H1 (cell line): ENCODE results near the gene RAB25. TPM values are rescaled to one million over a fixed set of nuclear protein-coding genes. Genes with fewer than 3 reads are reported as not detected.

Source experiments
- CEBPB ChIP-seq: IDR thresholded peaks from 2 replicates; pipeline ENCODE4 v1.6.1; 2012; ENCODE audit warnings: low read depth, low read length
- CHD2 ChIP-seq: IDR thresholded peaks from 2 replicates; pipeline ENCODE4 v1.6.1; 2012; ENCODE audit warnings: low read length, improper control_type of control experiment
- EGR1 ChIP-seq: IDR thresholded peaks from 2 replicates; pipeline ENCODE4 v1.6.1; 2011; ENCODE audit warnings: low read depth, low read length, borderline replicate concordance
- EP300 ChIP-seq, 2 experiments: IDR thresholded peaks; 1 replicate in 1 of 2; 2 replicates in 1 of 2; pipeline ENCODE4 v1.6.1; 2011 to 2012; ENCODE audit warnings: low read depth in 2 of 2, low read length in 2 of 2, mild to moderate bottlenecking in 2 of 2, borderline replicate concordance in 1 of 2, inconsistent platforms in 1 of 2, moderate library complexity in 1 of 2
- FOSL1 ChIP-seq: IDR thresholded peaks from 2 replicates; pipeline ENCODE4 v1.6.1; 2011; ENCODE audit warnings: mild to moderate bottlenecking, low read depth, low read length, moderate library complexity; ENCODE audit not compliant: insufficient read depth
- JUND ChIP-seq: IDR thresholded peaks from 2 replicates; pipeline ENCODE4 v1.6.1; 2011; ENCODE audit warnings: mild to moderate bottlenecking, improper control_type of control experiment, low read length
- PHF8 ChIP-seq: fragments of 200-600 bp; sonication (generic); conservative IDR thresholded peaks from 2 replicates; pipeline ENCODE4 v1.7.1; 2012; ENCODE audit warnings: low read depth, mild to moderate bottlenecking, inconsistent platforms, low read length, moderate library complexity
- POLR2A ChIP-seq, 2 experiments: IDR thresholded peaks; 1 replicate in 1 of 2; 2 replicates in 1 of 2; pipeline ENCODE4 v1.6.1; 2011; ENCODE audit warnings: low read depth in 2 of 2, low read length in 2 of 2, mild to moderate bottlenecking in 2 of 2; ENCODE audit errors: control extremely low read depth in 1 of 2
- RBBP5 ChIP-seq: IDR thresholded peaks from 2 replicates; pipeline ENCODE4 v1.7.1; 2012; ENCODE audit warnings: low read depth, mild to moderate bottlenecking, inconsistent platforms, low read length, moderate library complexity, borderline replicate concordance
- SAP30 ChIP-seq: fragments of 300-600 bp; sonication (generic); IDR thresholded peaks from 2 replicates; pipeline ENCODE4 v1.7.1; 2012; ENCODE audit warnings: low read length, moderate library complexity, mild to moderate bottlenecking, inconsistent platforms; ENCODE audit not compliant: insufficient read depth, insufficient replicate concordance
- SIN3A ChIP-seq, 2 experiments: IDR thresholded peaks in 1 of 2; conservative IDR thresholded peaks in 1 of 2; 2 replicates each; pipeline ENCODE4 v1.6.1; 2011 to 2012; ENCODE audit warnings: low read length in 2 of 2, improper control_type of control experiment in 1 of 2, low read depth in 1 of 2, mild to moderate bottlenecking in 1 of 2
- SIX5 ChIP-seq: IDR thresholded peaks from 2 replicates; pipeline ENCODE4 v1.6.1; 2011; ENCODE audit warnings: mild to moderate bottlenecking, low read depth, low read length
- SP1 ChIP-seq: IDR thresholded peaks from 2 replicates; pipeline ENCODE4 v1.6.1; 2011; ENCODE audit warnings: low read depth, low read length
- TAF1 ChIP-seq: IDR thresholded peaks from 2 replicates; pipeline ENCODE4 v1.6.1; 2011; ENCODE audit warnings: mild to moderate bottlenecking, low read depth, low read length
- TBP ChIP-seq: IDR thresholded peaks from 2 replicates; pipeline ENCODE4 v1.6.1; 2011; ENCODE audit warnings: low read depth, low read length, improper control_type of control experiment
- polyA plus RNA-seq, 7 experiments: library from polyadenylated mRNA; depleted of rRNA in 3 of 7; stranded (reverse) in 5 of 7; unstranded in 2 of 7; fragments of >200 nt in 5 of 7; fragments of 200-250 nt in 2 of 7; gene quantifications; 1 replicate in 5 of 7; 2 replicates in 1 of 7; 4 replicates in 1 of 7; pipeline versions ENCODE4 v1.2.1 to v1.2.3, GENCODE V29; 2011 to 2013; ENCODE audit warnings: missing spikeins in 2 of 7, mixed read lengths in 2 of 7
- total RNA-seq: library from RNA; stranded (reverse); fragmentation: NEBNext Ultra II Directional; extraction: Animal tissue kit (Norgen Biotek cat#: 25700); gene quantifications from 2 replicates; pipeline ENCODE4 v1.2.1, GENCODE V29; 2021
- TF ChIP-seq, protein P1 (sequence below), 3 experiments: IDR thresholded peaks; 1 replicate in 2 of 3; 2 replicates in 1 of 3; pipeline versions ENCODE4 v1.5.1 to v1.6.1; 2011; ENCODE audit warnings: low read length in 3 of 3, mild to moderate bottlenecking in 3 of 3, inconsistent platforms in 2 of 3, low read depth in 1 of 3, moderate library complexity in 1 of 3; ENCODE audit not compliant: insufficient read depth in 1 of 3; ENCODE audit errors: control extremely low read depth in 1 of 3
- TF ChIP-seq, protein P2 (sequence below): IDR thresholded peaks from 2 replicates; pipeline ENCODE4 v1.6.1; 2011; ENCODE audit warnings: low read depth, mild to moderate bottlenecking, low read length; ENCODE audit not compliant: insufficient read depth
- TF ChIP-seq, protein P3 (sequence below): IDR thresholded peaks from 2 replicates; pipeline ENCODE4 v1.6.1; 2012; ENCODE audit warnings: inconsistent platforms
- TF ChIP-seq, protein P4 (sequence below): IDR thresholded peaks from 2 replicates; pipeline ENCODE4 v1.6.1; 2011; ENCODE audit warnings: low read length, improper control_type of control experiment

Gene RAB25
- total and polyA plus RNA-seq, 2 of the 8 experiments (the other 6 are each of a cell fraction or from before 2014, with no cell fraction given), result 34.8 to 98.2 TPM

DNA sequence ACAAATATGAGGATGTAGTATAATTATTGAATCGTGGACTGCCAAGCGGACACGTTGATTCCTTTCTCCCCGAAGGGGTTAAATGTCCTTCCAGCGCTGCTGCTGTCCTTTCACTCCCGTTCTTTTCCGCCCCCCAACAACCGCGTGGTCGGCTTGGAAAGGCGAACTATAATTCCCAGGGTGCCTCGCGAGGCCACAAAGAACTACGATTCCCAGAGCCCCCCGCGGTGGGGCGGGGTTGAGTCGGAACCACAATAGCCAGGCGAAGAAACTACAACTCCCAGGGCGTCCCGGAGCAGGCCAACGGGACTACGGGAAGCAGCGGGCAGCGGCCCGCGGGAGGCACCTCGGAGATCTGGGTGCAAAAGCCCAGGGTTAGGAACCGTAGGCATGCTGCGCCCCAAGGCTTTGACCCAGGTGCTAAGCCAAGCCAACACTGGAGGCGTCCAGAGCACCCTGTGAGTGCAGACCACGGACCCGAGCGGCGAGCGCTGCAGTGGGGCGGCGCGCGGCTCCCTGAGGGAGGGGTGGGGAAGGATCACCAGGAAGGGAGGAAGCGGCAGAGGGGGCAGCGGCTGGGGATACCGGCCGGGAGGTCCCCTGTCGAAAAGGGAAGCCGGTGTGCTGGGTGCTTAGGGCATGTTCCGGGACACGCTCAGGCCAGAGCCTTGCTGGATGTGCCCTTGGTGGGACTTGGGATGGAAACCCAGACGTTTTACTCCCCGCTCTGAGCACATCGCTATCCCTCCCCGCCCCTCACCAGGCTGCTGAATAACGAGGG, 6.3 kb upstream of the RAB25 start, which contains the start of gene LAMTOR2 (continued):
- TF ChIP-seq, protein P1, sequence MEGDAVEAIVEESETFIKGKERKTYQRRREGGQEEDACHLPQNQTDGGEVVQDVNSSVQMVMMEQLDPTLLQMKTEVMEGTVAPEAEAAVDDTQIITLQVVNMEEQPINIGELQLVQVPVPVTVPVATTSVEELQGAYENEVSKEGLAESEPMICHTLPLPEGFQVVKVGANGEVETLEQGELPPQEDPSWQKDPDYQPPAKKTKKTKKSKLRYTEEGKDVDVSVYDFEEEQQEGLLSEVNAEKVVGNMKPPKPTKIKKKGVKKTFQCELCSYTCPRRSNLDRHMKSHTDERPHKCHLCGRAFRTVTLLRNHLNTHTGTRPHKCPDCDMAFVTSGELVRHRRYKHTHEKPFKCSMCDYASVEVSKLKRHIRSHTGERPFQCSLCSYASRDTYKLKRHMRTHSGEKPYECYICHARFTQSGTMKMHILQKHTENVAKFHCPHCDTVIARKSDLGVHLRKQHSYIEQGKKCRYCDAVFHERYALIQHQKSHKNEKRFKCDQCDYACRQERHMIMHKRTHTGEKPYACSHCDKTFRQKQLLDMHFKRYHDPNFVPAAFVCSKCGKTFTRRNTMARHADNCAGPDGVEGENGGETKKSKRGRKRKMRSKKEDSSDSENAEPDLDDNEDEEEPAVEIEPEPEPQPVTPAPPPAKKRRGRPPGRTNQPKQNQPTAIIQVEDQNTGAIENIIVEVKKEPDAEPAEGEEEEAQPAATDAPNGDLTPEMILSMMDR (IDR thresholded peaks at IDR 0.05; ENCODE audit: control extremely low read depth in 1 of 3, insufficient read depth in 1 of 3, low read depth in 1 of 3, low read length in 3 of 3), result no peak
- TF ChIP-seq FOSL1 (no peak), SP1 (peak; percentile 85), JUND (no peak), RBBP5 (peak; percentile 87), CHD2 (peak; percentile 52; the same call in 1 of the 2 replicates), CEBPB (no peak), TAF1 (peak; percentile 79), EP300 (IDR thresholded peaks at IDR 0.05; ENCODE audit: borderline replicate concordance in 1 of 2, low read depth in 2 of 2, low read length in 2 of 2) (no peak), EGR1 (peak; percentile 29; the same call in 1 of the 2 replicates), PHF8 (peak; percentile 31), SAP30 (peak; percentile 93), POLR2A (IDR thresholded peaks at IDR 0.05; ENCODE audit: control extremely low read depth in 1 of 2, low read depth in 2 of 2, low read length in 2 of 2) (peak; percentile 57 to 73), TBP (peak; percentile 32; the same call in 1 of the 2 replicates), SIX5 (peak; percentile 98), SIN3A (conservative IDR thresholded peaks at IDR 0.05 in 1 of 2, IDR thresholded peaks at IDR 0.05 in 1 of 2; ENCODE audit: low read depth in 1 of 2, low read length in 2 of 2) (peak; percentile 25 to 92; a peak in 3 of 4 replicates)
- TF ChIP-seq, protein P2, sequence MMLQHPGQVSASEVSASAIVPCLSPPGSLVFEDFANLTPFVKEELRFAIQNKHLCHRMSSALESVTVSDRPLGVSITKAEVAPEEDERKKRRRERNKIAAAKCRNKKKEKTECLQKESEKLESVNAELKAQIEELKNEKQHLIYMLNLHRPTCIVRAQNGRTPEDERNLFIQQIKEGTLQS, result no peak
- TF ChIP-seq, protein P3, sequence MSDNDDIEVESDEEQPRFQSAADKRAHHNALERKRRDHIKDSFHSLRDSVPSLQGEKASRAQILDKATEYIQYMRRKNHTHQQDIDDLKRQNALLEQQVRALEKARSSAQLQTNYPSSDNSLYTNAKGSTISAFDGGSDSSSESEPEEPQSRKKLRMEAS, result peak; percentile 96
- TF ChIP-seq, protein P4, sequence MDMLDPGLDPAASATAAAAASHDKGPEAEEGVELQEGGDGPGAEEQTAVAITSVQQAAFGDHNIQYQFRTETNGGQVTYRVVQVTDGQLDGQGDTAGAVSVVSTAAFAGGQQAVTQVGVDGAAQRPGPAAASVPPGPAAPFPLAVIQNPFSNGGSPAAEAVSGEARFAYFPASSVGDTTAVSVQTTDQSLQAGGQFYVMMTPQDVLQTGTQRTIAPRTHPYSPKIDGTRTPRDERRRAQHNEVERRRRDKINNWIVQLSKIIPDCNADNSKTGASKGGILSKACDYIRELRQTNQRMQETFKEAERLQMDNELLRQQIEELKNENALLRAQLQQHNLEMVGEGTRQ, result 0 out of 2 replicates have a peak, but pooled peaks have one; percentile 10
